DND-41 (cell line): ENCODE measurements around the gene FABP6.

Experiments
- ATAC-seq: fragments of 200-7000 bp; cut with Tn5 transposase; 3 replicates; pipeline ENCODE4 v1.9.1; 2021; ENCODE audit warnings: low read depth; ENCODE audit not compliant: insufficient read depth
- DNase-seq: peaks from one replicate; pipeline ENCODE4 v3.0.0-alpha.2; 2020
- H2AFZ ChIP-seq: 2 replicates; pipeline ENCODE4 v1.6.0; 2012; ENCODE audit warnings: low read depth, low read length
- H3K27ac ChIP-seq: 2 replicates; pipeline ENCODE4 v1.5.1; 2012; ENCODE audit warnings: low read length, inconsistent platforms
- H3K27me3 ChIP-seq: fragments of 200-600 bp; sonication (generic); 2 replicates; pipeline ENCODE4 v1.6.0; 2012; ENCODE audit warnings: low read length, mild to moderate bottlenecking, inconsistent platforms; ENCODE audit not compliant: insufficient read depth, poor library complexity
- H3K36me3 ChIP-seq: 2 replicates; pipeline ENCODE4 v1.5.1; 2012; ENCODE audit warnings: low read length, inconsistent platforms; ENCODE audit not compliant: insufficient read depth
- H3K4me1 ChIP-seq: 2 replicates; pipeline ENCODE4 v1.5.1; 2012; ENCODE audit warnings: mild to moderate bottlenecking, low read length; ENCODE audit not compliant: insufficient read depth
- H3K4me2 ChIP-seq: 2 replicates; pipeline ENCODE4 v1.6.0; 2012; ENCODE audit warnings: mild to moderate bottlenecking, moderate library complexity, low read length, inconsistent platforms; ENCODE audit not compliant: insufficient read depth
- H3K4me3 ChIP-seq, 2 experiments: fragments of 200-600 bp in 1 of 2; shearing (Covaris generic) in 1 of 2; 2 replicates each; pipeline ENCODE4 v1.5.1; 2012 to 2016; ENCODE audit warnings: inconsistent platforms in 2 of 2, low read length in 2 of 2, mild to moderate bottlenecking in 2 of 2, low read depth in 1 of 2, moderate library complexity in 1 of 2
- H3K79me2 ChIP-seq: 2 replicates; pipeline ENCODE4 v1.6.0; 2012; ENCODE audit warnings: low read length, inconsistent platforms; ENCODE audit not compliant: insufficient read depth
- H3K9ac ChIP-seq: 2 replicates; pipeline ENCODE4 v1.6.0; 2012; ENCODE audit warnings: low read depth, mild to moderate bottlenecking, inconsistent platforms, low read length, moderate library complexity
- H3K9me3 ChIP-seq: 2 replicates; pipeline ENCODE4 v1.5.1; 2012; ENCODE audit warnings: low read length, moderate library complexity, mild to moderate bottlenecking, inconsistent platforms; ENCODE audit not compliant: insufficient read depth, severe bottlenecking
- H4K20me1 ChIP-seq: 2 replicates; pipeline ENCODE4 v1.6.0; 2012; ENCODE audit warnings: low read length; ENCODE audit not compliant: insufficient read depth
- EZH2 ChIP-seq: IDR thresholded peaks from 3 replicates; pipeline ENCODE4 v1.6.1; 2012; ENCODE audit warnings: borderline replicate concordance, low read depth, mild to moderate bottlenecking, moderate library complexity, low read length, inconsistent platforms; ENCODE audit not compliant: severe bottlenecking
- TF ChIP-seq, protein P1 (sequence below): IDR thresholded peaks from 2 replicates; pipeline ENCODE4 v1.5.1; 2012; ENCODE audit warnings: borderline replicate concordance, low read length, moderate library complexity, mild to moderate bottlenecking; ENCODE audit not compliant: poor library complexity, severe bottlenecking; ENCODE audit errors: extremely low read depth

The FABP6 gene

DNA sequence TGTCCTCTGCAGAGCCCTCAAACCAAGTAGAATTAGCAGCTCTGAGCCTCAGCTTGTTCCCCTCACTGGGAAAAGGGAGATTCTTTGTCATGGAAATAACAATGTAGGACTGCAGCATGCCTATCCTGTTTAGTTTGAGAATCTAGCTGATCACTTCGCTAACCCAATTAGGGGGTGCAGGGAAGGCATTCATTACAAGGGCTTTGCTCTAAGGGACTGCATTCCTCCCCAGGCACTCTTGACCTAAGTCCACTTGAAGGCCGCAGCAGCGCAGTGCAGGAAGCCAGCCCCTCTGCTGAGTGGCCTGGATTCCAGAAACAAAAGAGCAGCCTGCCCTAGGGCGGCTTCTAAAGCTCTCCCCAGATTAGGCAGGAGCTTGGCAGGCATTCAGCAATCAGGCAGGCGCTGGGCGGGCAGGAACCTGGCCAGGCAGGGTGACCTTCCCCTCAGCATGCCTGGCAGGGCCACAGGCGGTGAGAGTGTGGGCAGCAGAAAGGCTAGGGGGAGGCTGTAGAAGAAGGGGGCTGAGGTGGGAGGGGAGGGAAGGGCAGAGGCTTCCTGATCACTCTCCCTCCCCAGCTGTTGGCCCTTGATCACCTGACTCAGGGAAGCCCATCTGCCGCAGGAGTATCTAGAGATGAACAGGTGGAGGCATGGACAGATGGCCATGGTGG, 58.2 kb downstream of the FABP6 start:
- Histone ChIP-seq H3K9me3 (no peaks in the 10 kb centered on the region), H3K9ac (no peak overlapping the region), H3K79me2 (no peaks in the 10 kb centered on the region), H4K20me1 (no peaks in the 10 kb centered on the region), H3K27me3 (no peaks in the 10 kb centered on the region), H3K4me1 (no peaks in the 10 kb centered on the region), H3K4me3 (no peak overlapping the region), H3K36me3 (no peaks in the 10 kb centered on the region), H2AFZ (no peak overlapping the region), H3K4me2 (no peak overlapping the region), H3K27ac (no peak overlapping the region)
- TF ChIP-seq EZH2: no peak
- TF ChIP-seq, protein P1, sequence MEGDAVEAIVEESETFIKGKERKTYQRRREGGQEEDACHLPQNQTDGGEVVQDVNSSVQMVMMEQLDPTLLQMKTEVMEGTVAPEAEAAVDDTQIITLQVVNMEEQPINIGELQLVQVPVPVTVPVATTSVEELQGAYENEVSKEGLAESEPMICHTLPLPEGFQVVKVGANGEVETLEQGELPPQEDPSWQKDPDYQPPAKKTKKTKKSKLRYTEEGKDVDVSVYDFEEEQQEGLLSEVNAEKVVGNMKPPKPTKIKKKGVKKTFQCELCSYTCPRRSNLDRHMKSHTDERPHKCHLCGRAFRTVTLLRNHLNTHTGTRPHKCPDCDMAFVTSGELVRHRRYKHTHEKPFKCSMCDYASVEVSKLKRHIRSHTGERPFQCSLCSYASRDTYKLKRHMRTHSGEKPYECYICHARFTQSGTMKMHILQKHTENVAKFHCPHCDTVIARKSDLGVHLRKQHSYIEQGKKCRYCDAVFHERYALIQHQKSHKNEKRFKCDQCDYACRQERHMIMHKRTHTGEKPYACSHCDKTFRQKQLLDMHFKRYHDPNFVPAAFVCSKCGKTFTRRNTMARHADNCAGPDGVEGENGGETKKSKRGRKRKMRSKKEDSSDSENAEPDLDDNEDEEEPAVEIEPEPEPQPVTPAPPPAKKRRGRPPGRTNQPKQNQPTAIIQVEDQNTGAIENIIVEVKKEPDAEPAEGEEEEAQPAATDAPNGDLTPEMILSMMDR: no peak
- ATAC-seq (no peak), DNase-seq (no peak)
